ENCODE measurements around the gene PTPRQ.

DNA sequence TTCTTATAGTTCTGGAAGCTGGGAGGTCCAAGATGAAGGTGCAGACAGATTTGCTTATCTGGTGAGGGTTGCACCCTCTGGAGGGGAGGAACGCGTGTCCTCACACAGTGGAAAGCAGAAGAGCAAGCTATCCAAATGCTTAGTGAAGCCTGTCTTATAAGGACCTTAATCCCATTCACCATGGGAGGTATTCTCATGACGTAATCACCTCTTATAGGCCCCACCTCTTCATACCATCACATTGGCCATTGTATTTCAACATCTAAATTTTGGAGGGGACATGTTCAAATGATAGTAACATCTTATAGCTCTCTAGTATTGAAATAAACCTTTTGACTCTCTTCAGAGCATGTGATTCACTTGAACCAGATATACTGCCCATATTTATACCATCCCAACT, 158.4 kb downstream of the PTPRQ start:
- TF ChIP-seq, protein P1, sequence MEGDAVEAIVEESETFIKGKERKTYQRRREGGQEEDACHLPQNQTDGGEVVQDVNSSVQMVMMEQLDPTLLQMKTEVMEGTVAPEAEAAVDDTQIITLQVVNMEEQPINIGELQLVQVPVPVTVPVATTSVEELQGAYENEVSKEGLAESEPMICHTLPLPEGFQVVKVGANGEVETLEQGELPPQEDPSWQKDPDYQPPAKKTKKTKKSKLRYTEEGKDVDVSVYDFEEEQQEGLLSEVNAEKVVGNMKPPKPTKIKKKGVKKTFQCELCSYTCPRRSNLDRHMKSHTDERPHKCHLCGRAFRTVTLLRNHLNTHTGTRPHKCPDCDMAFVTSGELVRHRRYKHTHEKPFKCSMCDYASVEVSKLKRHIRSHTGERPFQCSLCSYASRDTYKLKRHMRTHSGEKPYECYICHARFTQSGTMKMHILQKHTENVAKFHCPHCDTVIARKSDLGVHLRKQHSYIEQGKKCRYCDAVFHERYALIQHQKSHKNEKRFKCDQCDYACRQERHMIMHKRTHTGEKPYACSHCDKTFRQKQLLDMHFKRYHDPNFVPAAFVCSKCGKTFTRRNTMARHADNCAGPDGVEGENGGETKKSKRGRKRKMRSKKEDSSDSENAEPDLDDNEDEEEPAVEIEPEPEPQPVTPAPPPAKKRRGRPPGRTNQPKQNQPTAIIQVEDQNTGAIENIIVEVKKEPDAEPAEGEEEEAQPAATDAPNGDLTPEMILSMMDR (optimal IDR thresholded peaks at IDR 0.05 in 1 of 3, IDR thresholded peaks at IDR 0.05 in 1 of 3, conservative IDR thresholded peaks at IDR 0.05 in 1 of 3; ENCODE audit: extremely low read depth in 1 of 3, insufficient read depth in 2 of 3, low read length in 3 of 3) = no peak
- no peak for TF ChIP-seq EZH2 (IDR thresholded peaks at IDR 0.05; ENCODE audit: low read length)

Data from keratinocyte (primary cell).